Heart left ventricle (tissue), 16 donors: Measurements from ENCODE around the gene RPEL1. TPM values are rescaled to one million over a fixed set of nuclear protein-coding genes. Genes with fewer than 3 reads are reported as not detected.

Experiments used
- ATAC-seq, 4 donors: fragments of 200-7000 bp; cut with Tn5 transposase; one replicate each; pipeline ENCODE4 v1.9.1; 2020 to 2022; ENCODE audit warnings: moderate library complexity in 4 of 4, mild to moderate bottlenecking in 3 of 4, moderate number of reproducible peaks in 1 of 4
- DNase-seq, 5 donors: peaks; one replicate each; pipeline ENCODE4 v3.0.0-alpha.2; 2020
- H3K27ac ChIP-seq, 12 donors: fragments of 200-600 bp; sonication (generic) in 4 of 12; one replicate each; pipeline versions ENCODE4 v1.5.0 to v1.8.0; 2016 to 2022; ENCODE audit warnings: mild to moderate bottlenecking in 2 of 12
- H3K27me3 ChIP-seq, 9 donors: fragments of 200-600 bp; sonication (generic) in 2 of 9; one replicate each; pipeline versions ENCODE4 v1.5.1 to v1.8.0; 2016 to 2022; ENCODE audit warnings: mild to moderate bottlenecking in 3 of 9
- H3K36me3 ChIP-seq, 9 donors: fragments of 200-600 bp; sonication (generic) in 2 of 9; one replicate each; pipeline versions ENCODE4 v1.5.0 to v1.8.0; 2018 to 2022; ENCODE audit warnings: mild to moderate bottlenecking in 2 of 9
- H3K4me1 ChIP-seq, 12 donors: fragments of 200-600 bp; sonication (generic) in 4 of 12; one replicate each; pipeline versions ENCODE4 v1.5.0 to v1.8.0; 2016 to 2022; ENCODE audit warnings: mild to moderate bottlenecking in 3 of 12
- H3K4me3 ChIP-seq, 12 donors: fragments of 200-600 bp; sonication (generic) in 4 of 12; one replicate each; pipeline versions ENCODE4 v1.5.0 to v1.8.0; 2017 to 2022; ENCODE audit warnings: mild to moderate bottlenecking in 9 of 12, moderate library complexity in 4 of 12
- H3K9me3 ChIP-seq, 12 donors: fragments of 200-600 bp; sonication (generic) in 4 of 12; one replicate each; pipeline versions ENCODE4 v1.5.0 to v1.8.0; 2016 to 2022; ENCODE audit warnings: mild to moderate bottlenecking in 1 of 12
- POLR2A ChIP-seq, 2 donors: fragments of 450-650 bp; IDR thresholded peaks; one replicate each; pipeline ENCODE4 v1.6.1; 2017; ENCODE audit warnings: antibody characterized with exemption in 2 of 2, mild to moderate bottlenecking in 2 of 2, moderate library complexity in 2 of 2
- WGBS, 4 donors: extraction: QIAGEN DNeasy Blood & Tissue Kit in 2 of 4; methylation state at CpG; one replicate each; pipeline versions ENCODE4 v1.1.5 to v1.1.7; 2013 to 2018; 5-methylcytosine and 5-hydroxymethylcytosine counted together
- intact Hi-C, 10 donors: fragments of 100-400 bp; cut with DNase I; formaldehyde crosslinking; loops; one replicate each; pipeline versions ENCODE4 v1.11.1 to v1.14.2; 2022
- polyA plus RNA-seq, 2 donors: library from polyadenylated mRNA; stranded (reverse); fragments of 200-250 nt; gene quantifications; one replicate each; pipeline ENCODE4 v1.2.3, GENCODE V29; 2013
- total RNA-seq, 9 donors: library from RNA; depleted of rRNA in 2 of 9; stranded (reverse); fragments of >200 nt in 2 of 9; fragmentation: NEBNext Ultra II Directional in 3 of 9; extraction: Animal tissue kit (Norgen Biotek cat#: 25700) in 3 of 9; gene quantifications; one replicate each; pipeline versions ENCODE4 v1.1.0 to v1.2.4, GENCODE V29; 2016 to 2023
- TF ChIP-seq, protein P1 (sequence below), 12 donors: fragments of 200-600 bp; sonication (generic) in 4 of 12; IDR thresholded peaks; one replicate each; pipeline versions ENCODE4 v1.5.0 to v1.8.0; 2018 to 2022; ENCODE audit warnings: antibody characterized with exemption in 12 of 12, mild to moderate bottlenecking in 5 of 12
- donor health status: ischemic (EF 13 %, LVEDD 7.1; RV severe dilation, severe dysfunction).
- donor health status: healthy with polysubstance abuse.
- donor health status: DM: no; HTN: yes; CAD: no.
- donor health status: DM: no; HTN: no; CAD: no.
- donor health status: ischemic (EF 25% LVEDD 6.9; RV normal size, moderate dysfunction).
- donor health status: ischemic (EF 25% LVEDD 5.7; RV mildly dilated, moderate dysfunction).
- donor health status: healthy.
- donor health status: DM: yes; HTN: yes; CAD: no.
- donor health status: ischemic (EF 35%, LVEDD 5.7; RV mildly dilated, moderate dysfunction).
- donor health status: nonischemic (EF 11% LVEDD 7.7; RV severe dilation, severe dysfunction).
- donor health status: DM: yes; HTN: yes; CAD: no.
- donor health status: PGD.
- donor health status: ischemic (EF 29% LVEDD 5.4; RV normal size, mild dysfunction).
- donor health status: nonischemic (EF 23%, LVEDD 6.1; RV moderate dilation, normal function).

The RPEL1 gene
- total and polyA plus RNA-seq, 11 donors: not detected

DNA sequence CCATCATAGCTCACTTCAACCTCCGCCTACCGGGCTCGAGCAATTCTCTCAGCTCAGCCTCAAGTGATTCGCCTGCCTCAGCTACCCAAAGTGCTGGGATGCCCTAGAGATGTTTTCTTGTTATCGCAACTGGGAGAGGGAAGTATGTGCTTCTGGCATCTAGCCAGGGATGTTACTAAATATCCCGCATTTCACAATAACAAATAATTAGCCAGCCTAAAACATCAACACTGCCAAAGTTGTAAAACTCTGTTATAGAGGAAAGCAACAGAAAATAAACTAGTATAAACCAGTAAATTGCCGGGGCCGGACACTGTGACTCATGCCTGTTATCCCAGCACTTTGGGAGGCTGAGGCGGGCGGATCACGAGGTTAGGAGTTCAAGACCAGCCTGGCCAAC lies 38.5 kb downstream of the RPEL1 start:
- no peaks in the 10 kb centered on the region for H3K36me3 ChIP-seq
- H3K27ac ChIP-seq: no peak overlapping the region
- peaks cover 0 to 76% (median 22%) of the 10 kb centered on the region in 9 donors for H3K27me3 ChIP-seq
- no peak overlapping the region for H3K4me3 ChIP-seq
- H3K4me1 ChIP-seq: no peaks in the 10 kb centered on the region
- TF ChIP-seq POLR2A (IDR thresholded peaks at IDR 0.05): no peak
- TF ChIP-seq, protein P1, sequence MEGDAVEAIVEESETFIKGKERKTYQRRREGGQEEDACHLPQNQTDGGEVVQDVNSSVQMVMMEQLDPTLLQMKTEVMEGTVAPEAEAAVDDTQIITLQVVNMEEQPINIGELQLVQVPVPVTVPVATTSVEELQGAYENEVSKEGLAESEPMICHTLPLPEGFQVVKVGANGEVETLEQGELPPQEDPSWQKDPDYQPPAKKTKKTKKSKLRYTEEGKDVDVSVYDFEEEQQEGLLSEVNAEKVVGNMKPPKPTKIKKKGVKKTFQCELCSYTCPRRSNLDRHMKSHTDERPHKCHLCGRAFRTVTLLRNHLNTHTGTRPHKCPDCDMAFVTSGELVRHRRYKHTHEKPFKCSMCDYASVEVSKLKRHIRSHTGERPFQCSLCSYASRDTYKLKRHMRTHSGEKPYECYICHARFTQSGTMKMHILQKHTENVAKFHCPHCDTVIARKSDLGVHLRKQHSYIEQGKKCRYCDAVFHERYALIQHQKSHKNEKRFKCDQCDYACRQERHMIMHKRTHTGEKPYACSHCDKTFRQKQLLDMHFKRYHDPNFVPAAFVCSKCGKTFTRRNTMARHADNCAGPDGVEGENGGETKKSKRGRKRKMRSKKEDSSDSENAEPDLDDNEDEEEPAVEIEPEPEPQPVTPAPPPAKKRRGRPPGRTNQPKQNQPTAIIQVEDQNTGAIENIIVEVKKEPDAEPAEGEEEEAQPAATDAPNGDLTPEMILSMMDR (IDR thresholded peaks at IDR 0.05): no peak
- no peak for DNase-seq
- no peak for ATAC-seq
- H3K9me3 ChIP-seq: no peaks in the 10 kb centered on the region
- WGBS, 4 donors: 75 to 84% (median 81%) methylated on average over 11 of the region's 11 CpGs
- intact Hi-C loops: no loop called here

DNA sequence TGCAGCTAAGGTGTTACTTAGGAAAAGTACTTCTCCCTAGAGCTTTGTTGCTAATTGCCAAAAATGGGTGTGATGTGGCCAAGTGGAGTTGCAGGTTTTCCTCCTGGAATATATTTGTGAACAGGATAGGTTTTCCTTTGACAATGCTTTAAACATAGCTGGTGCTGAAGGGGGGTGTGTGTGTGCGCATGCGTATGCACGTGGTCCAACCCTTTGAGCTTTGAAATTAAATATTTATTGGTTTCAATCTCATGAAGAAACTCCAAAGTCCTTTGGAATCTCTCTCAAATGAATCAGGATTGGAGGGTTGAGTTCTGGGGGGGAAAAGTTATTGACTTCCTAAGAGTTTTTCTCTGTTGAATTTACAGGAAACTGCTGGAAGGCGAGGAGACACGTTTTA lies 42.3 kb downstream of the RPEL1 start:
- Histone ChIP-seq H3K4me3 (no peak overlapping the region), H3K27me3 (peaks cover 0 to 45% (median 6%) of the 10 kb centered on the region in 9 donors), H3K36me3 (no peaks in the 10 kb centered on the region), H3K4me1 (no peaks in the 10 kb centered on the region), H3K9me3 (no peaks in the 10 kb centered on the region), H3K27ac (no peak overlapping the region)
- TF ChIP-seq POLR2A (IDR thresholded peaks at IDR 0.05): no peak
- TF ChIP-seq, protein P1 (IDR thresholded peaks at IDR 0.05): no peak
- intact Hi-C loops: no loop called here
- no peak for ATAC-seq
- WGBS, 4 donors: 73 to 88% (median 79%) methylated on average over 5 of the region's 5 CpGs
- DNase-seq: no peak

DNA sequence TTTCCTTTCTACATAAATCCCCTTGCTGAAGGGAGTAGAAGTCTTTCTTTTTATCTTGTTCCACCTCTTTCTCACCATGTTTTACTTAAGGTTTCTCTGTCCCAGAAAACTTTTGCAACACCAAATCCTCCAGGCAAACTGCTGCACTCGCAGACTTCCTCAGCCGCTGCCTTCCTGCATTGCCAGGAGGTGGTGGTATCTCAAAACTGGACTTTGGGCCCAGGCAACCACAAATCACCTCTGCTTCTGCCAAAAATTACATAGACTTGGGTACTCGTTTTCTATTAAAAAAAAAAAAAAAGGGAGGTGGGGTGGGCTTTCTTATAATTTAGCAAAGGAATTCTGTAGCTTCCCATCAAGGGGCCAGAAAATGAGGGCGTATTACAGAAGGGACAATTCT lies 45.9 kb downstream of the RPEL1 start:
- Histone ChIP-seq H3K27me3 (peaks cover 0 to 24% (median 6%) of the 10 kb centered on the region in 9 donors), H3K4me3 (no peak overlapping the region), H3K4me1 (no peaks in the 10 kb centered on the region), H3K9me3 (no peaks in the 10 kb centered on the region), H3K27ac (no peak overlapping the region), H3K36me3 (no peaks in the 10 kb centered on the region)
- 79 to 87% (median 84%) methylated on average over 4 of the region's 4 CpGs for WGBS, 4 donors
- no peak for ATAC-seq
- intact Hi-C loops: no loop called here
- no peak for DNase-seq
- TF ChIP-seq, protein P1 (IDR thresholded peaks at IDR 0.05): no peak
- no peak for TF ChIP-seq POLR2A (IDR thresholded peaks at IDR 0.05)

DNA sequence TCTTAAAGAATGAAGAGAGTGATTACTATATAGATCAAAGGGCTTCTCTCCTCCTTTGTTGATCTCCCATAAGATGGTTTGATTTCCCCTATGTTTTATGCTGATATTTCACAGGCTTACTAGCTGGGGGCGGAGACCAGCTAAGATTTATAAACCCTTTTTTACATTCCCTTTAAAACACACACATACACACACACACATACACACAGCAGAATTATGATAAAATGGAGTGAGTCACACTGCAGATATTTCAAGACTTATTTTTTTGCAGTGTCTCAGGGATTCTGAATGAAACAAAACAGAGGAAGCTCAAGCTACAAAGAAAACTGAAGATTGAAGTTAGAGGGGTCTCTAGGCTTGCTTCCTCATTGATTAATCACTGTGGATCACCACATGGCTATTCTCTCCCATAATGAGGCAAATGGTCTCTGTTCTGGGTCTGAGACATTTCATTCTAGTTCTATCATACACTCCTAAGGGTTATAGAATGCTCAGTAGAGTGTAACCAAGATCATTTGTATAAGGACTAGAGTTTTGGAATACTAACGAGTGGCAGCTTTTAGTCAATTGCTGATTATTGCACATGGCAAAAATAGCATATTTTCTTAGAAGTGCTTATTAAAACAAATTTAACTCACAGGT lies 49.8 kb downstream of the RPEL1 start:
- ATAC-seq (no peak), DNase-seq (no peak)
- 73 to 86% (median 84%) methylated on average over 2 of the region's 2 CpGs for WGBS, 4 donors
- Histone ChIP-seq H3K9me3 (no peaks in the 10 kb centered on the region), H3K36me3 (no peaks in the 10 kb centered on the region), H3K4me1 (no peaks in the 10 kb centered on the region), H3K4me3 (no peak overlapping the region), H3K27me3 (no peaks in the 10 kb centered on the region), H3K27ac (no peak overlapping the region)
- TF ChIP-seq, protein P1 (IDR thresholded peaks at IDR 0.05): no peak
- TF ChIP-seq POLR2A (IDR thresholded peaks at IDR 0.05): no peak
- intact Hi-C loops: no loop called here

Other genes with a start within 250 kb of the RPEL1 start
- 10 to 100 TPM; 32.0 to 70.6 (median 49.1) TPM for gene NT5C2, start 52.6 kb upstream of the RPEL1 start, total RNA-seq
- gene NT5C2, start 52.6 kb upstream of the RPEL1 start, polyA plus RNA-seq: 10 to 100 TPM; 26.2 to 38.9 TPM
- gene INA, start 31.3 kb downstream of the RPEL1 start, total RNA-seq: under 1 TPM in 2 of 9 donors, not detected in 7; 0.08 to 0.11 TPM
- under 1 TPM in 1 of 2 donors, not detected in 1; 0.04 TPM for gene INA, start 31.3 kb downstream of the RPEL1 start, polyA plus RNA-seq
- 1 to 10 TPM; 5.3 to 8.1 (median 6.6) TPM for gene PCGF6, start 105.3 kb downstream of the RPEL1 start, total RNA-seq
- 1 to 10 TPM; 5.8 to 8.5 TPM for gene PCGF6, start 105.3 kb downstream of the RPEL1 start, polyA plus RNA-seq
- gene TAF5, start 122.1 kb downstream of the RPEL1 start, total RNA-seq: 1 to 10 TPM; 1.1 to 3.3 (median 2.1) TPM
- 1 to 10 TPM; 1.2 to 2.1 TPM for gene TAF5, start 122.1 kb downstream of the RPEL1 start, polyA plus RNA-seq
- 1,000 to 10,000 TPM in 6 of 9 donors, 100 to 1,000 TPM in 3; 747 to 1,376 (median 1,173) TPM for gene ATP5MK, start 150.6 kb downstream of the RPEL1 start, total RNA-seq
- 1,000 to 10,000 TPM; 1,301 to 5,274 TPM for gene ATP5MK, start 150.6 kb downstream of the RPEL1 start, polyA plus RNA-seq
- gene PDCD11, start 150.7 kb downstream of the RPEL1 start, total RNA-seq: 10 to 100 TPM in 6 of 9 donors, 1 to 10 TPM in 3; 8.8 to 15.8 (median 12.1) TPM
- gene PDCD11, start 150.7 kb downstream of the RPEL1 start, polyA plus RNA-seq: 10 to 100 TPM in 1 of 2 donors, 1 to 10 TPM in 1; 8.0 to 17.2 TPM
- gene CALHM2, start 206.5 kb downstream of the RPEL1 start, total RNA-seq: 10 to 100 TPM in 7 of 9 donors, 1 to 10 TPM in 2; 8.2 to 36.8 (median 11.2) TPM
- gene CALHM2, start 206.5 kb downstream of the RPEL1 start, polyA plus RNA-seq: 10 to 100 TPM in 1 of 2 donors, 1 to 10 TPM in 1; 9.2 to 20.1 TPM
- not detected for gene CALHM1, start 213.0 kb downstream of the RPEL1 start, total RNA-seq
- gene CALHM1, start 213.0 kb downstream of the RPEL1 start, polyA plus RNA-seq: not detected
- not detected for gene CALHM3, start 233.4 kb downstream of the RPEL1 start, total RNA-seq
- not detected for gene CALHM3, start 233.4 kb downstream of the RPEL1 start, polyA plus RNA-seq
- gene NEURL1, start 247.8 kb downstream of the RPEL1 start, total RNA-seq: under 1 TPM in 7 of 9 donors, not detected in 2; 0.08 to 0.64 (median 0.21) TPM
- gene NEURL1, start 247.8 kb downstream of the RPEL1 start, polyA plus RNA-seq: under 1 TPM; 0.07 to 0.08 TPM